Type B pancreatic cell (in vitro differentiated cells): ENCODE data around the gene ZNF474. TPM values are rescaled to one million over a fixed set of nuclear protein-coding genes. Genes with fewer than 3 reads are reported as not detected.

Experiments used
- DNase-seq: peaks from one replicate; pipeline ENCODE4 v3.0.0; 2021; ENCODE audit warnings: mixed read lengths; ENCODE audit not compliant: unreplicated experiment; ENCODE audit errors: extremely low spot score
- H3K27ac Mint-ChIP-seq: 2 replicates; pipeline ENCODE4 v1.8.0; 2021; ENCODE audit warnings: mild to moderate bottlenecking, mixed read lengths
- H3K27me3 Mint-ChIP-seq: 2 replicates; pipeline ENCODE4 v1.8.0; 2021; ENCODE audit warnings: mixed read lengths
- H3K36me3 Mint-ChIP-seq: 2 replicates; pipeline ENCODE4 v1.8.0; 2021; ENCODE audit warnings: mixed read lengths
- H3K4me1 Mint-ChIP-seq: one replicate; pipeline ENCODE4 v1.8.0; 2021; ENCODE audit warnings: mixed read lengths; ENCODE audit not compliant: unreplicated experiment
- H3K4me3 Mint-ChIP-seq: 2 replicates; pipeline ENCODE4 v1.8.0; 2021; ENCODE audit warnings: mild to moderate bottlenecking, mixed read lengths
- H3K9me3 Mint-ChIP-seq: 2 replicates; pipeline ENCODE4 v1.8.0; 2021; ENCODE audit warnings: mixed read lengths
- CTCF ChIP-seq: fragments of 200-600 bp; sonication (generic); conservative IDR thresholded peaks from 2 replicates; pipeline ENCODE4 v1.5.0; 2021; ENCODE audit warnings: antibody characterized with exemption, mild to moderate bottlenecking
- total RNA-seq: library from RNA; stranded (reverse); gene quantifications from 2 replicates; pipeline ENCODE4 v1.2.1, GENCODE V29; 2021; ENCODE audit warnings: low replicate concordance

Gene ZNF474
- total RNA-seq, 1 donor from 2014 or later, result 1.9 TPM

GRCh38 chr5:122173474-122174415 lies 44.4 kb downstream of the ZNF474 start:
- Mint-ChIP-seq H3K27ac (peak overlapping the region; percentile 35), H3K9me3 (peaks cover 4% of the 10 kb centered on the region)

GRCh38 chr5:122175091-122175490 lies 45.7 kb downstream of the ZNF474 start:
- no peaks in the 10 kb centered on the region for H3K36me3 Mint-ChIP-seq
- H3K4me3 Mint-ChIP-seq, result no peak overlapping the region
- no peak for TF ChIP-seq CTCF
- peaks cover 12% of the 10 kb centered on the region for H3K4me1 Mint-ChIP-seq
- no peaks in the 10 kb centered on the region for H3K27me3 Mint-ChIP-seq
- no peak for DNase-seq
- no peak overlapping the region for H3K27ac Mint-ChIP-seq
- no peaks in the 10 kb centered on the region for H3K9me3 Mint-ChIP-seq

More at GRCh38 chr5:122173474-122174415, 44.4 kb downstream of the ZNF474 start:
- no peaks in the 10 kb centered on the region for H3K27me3 Mint-ChIP-seq
- H3K36me3 Mint-ChIP-seq, result no peaks in the 10 kb centered on the region
- H3K4me1 Mint-ChIP-seq, result peaks cover 12% of the 10 kb centered on the region
- H3K4me3 Mint-ChIP-seq, result no peak overlapping the region
- TF ChIP-seq CTCF, result no peak
- DNase-seq, result no peak

GRCh38 chr5:122175852-122176251 lies 46.5 kb downstream of the ZNF474 start:
- Mint-ChIP-seq H3K27me3 (no peaks in the 10 kb centered on the region), H3K27ac (no peak overlapping the region), H3K4me3 (no peak overlapping the region), H3K36me3 (no peaks in the 10 kb centered on the region), H3K9me3 (no peaks in the 10 kb centered on the region), H3K4me1 (peaks cover 8% of the 10 kb centered on the region)
- TF ChIP-seq CTCF, result no peak
- DNase-seq, result no peak

- no peaks in the 10 kb centered on the region for H3K27me3 Mint-ChIP-seq
- no peaks in the 10 kb centered on the region for H3K9me3 Mint-ChIP-seq
- peaks cover 12% of the 10 kb centered on the region for H3K4me1 Mint-ChIP-seq
- no peak for DNase-seq
- no peak overlapping the region for H3K27ac Mint-ChIP-seq
- no peaks in the 10 kb centered on the region for H3K36me3 Mint-ChIP-seq
- no peak for TF ChIP-seq CTCF
- no peak overlapping the region for H3K4me3 Mint-ChIP-seq
These were observed 47.8 kb downstream of the ZNF474 start for GRCh38 chr5:122177161-122177560.

- H3K4me3 Mint-ChIP-seq, result no peak overlapping the region
- no peak for TF ChIP-seq CTCF
- no peaks in the 10 kb centered on the region for H3K9me3 Mint-ChIP-seq
- no peaks in the 10 kb centered on the region for H3K36me3 Mint-ChIP-seq
- H3K27me3 Mint-ChIP-seq, result no peaks in the 10 kb centered on the region
- peaks cover 19% of the 10 kb centered on the region for H3K4me1 Mint-ChIP-seq
- DNase-seq, result no peak
- H3K27ac Mint-ChIP-seq, result no peak overlapping the region
These were observed 50.4 kb downstream of the ZNF474 start for GRCh38 chr5:122179701-122180100.
